IMR-90 (cell line): ENCODE data around the gene ARHGAP15. TPM values are rescaled to one million over a fixed set of nuclear protein-coding genes. Genes with fewer than 3 reads are reported as not detected.

Source experiments
- ATAC-seq: fragments of 200-7000 bp; cut with Tn5 transposase; 2 replicates; pipeline ENCODE4 v1.9.1; 2020; ENCODE audit warnings: low read depth, mild to moderate bottlenecking, moderate library complexity
- BruUV-seq: library from RNA; stranded (reverse); fragments of 400-500 nt; replicated peaks from 2 replicates; lab custom pipeline; 2021; lab: Mats Ljungman, UMichigan
- CTCF ChIA-PET: fragments of 300-600 bp; formaldehyde crosslinking; extraction: SDS; loops from one replicate; lab custom pipeline; 2021; ENCODE audit warnings: antibody characterized with exemption; lab: Yijun Ruan, JAX
- POLR2A ChIA-PET: fragments of 300-600 bp; sonication (Branson Sonifier 250); formaldehyde crosslinking; loops from one replicate; lab custom pipeline; 2022; ENCODE audit warnings: antibody characterized with exemption; ENCODE audit not compliant: unreplicated experiment; lab: Charles Lee
- DNase-seq: peaks from one replicate; pipeline ENCODE4 v3.0.0; 2013
- H2AFZ ChIP-seq: replicated peaks from 2 replicates; pipeline ENCODE3; 2013; ENCODE audit warnings: low read length, mild to moderate bottlenecking; ENCODE audit not compliant: poor library complexity
- H2AK5ac ChIP-seq: 2 replicates; pipeline ENCODE4 v1.6.1; 2013; ENCODE audit warnings: low read depth, low read length, inconsistent platforms
- H2AK9ac ChIP-seq: replicated peaks from 2 replicates; pipeline ENCODE3; 2013; ENCODE audit warnings: mild to moderate bottlenecking, low read depth, low read length, moderate library complexity; ENCODE audit not compliant: poor library complexity
- H2BK120ac ChIP-seq: 2 replicates; pipeline ENCODE4 v1.6.1; 2013; ENCODE audit warnings: low read depth, low read length, inconsistent platforms
- H2BK15ac ChIP-seq: 3 replicates; pipeline ENCODE4 v1.6.1; 2013; ENCODE audit warnings: low read depth, low read length, inconsistent platforms
- H2BK20ac ChIP-seq: 2 replicates; pipeline ENCODE4 v1.6.1; 2013; ENCODE audit warnings: low read depth, mild to moderate bottlenecking, inconsistent platforms, low read length, moderate library complexity
- H2BK5ac ChIP-seq: 2 replicates; pipeline ENCODE4 v1.6.1; 2013; ENCODE audit warnings: mild to moderate bottlenecking, low read depth, low read length, inconsistent platforms; ENCODE audit not compliant: poor library complexity, severe bottlenecking
- H3K14ac ChIP-seq: replicated peaks from 2 replicates; pipeline ENCODE4 v1.6.1; 2013; ENCODE audit warnings: low read depth, low read length, inconsistent platforms
- H3K18ac ChIP-seq: 2 replicates; pipeline ENCODE4 v1.6.1; 2013; ENCODE audit warnings: low read depth, low read length, control low read depth
- H3K23ac ChIP-seq: 2 replicates; pipeline ENCODE4 v1.6.1; 2013; ENCODE audit warnings: low read depth, low read length, inconsistent platforms
- H3K27ac ChIP-seq: 2 replicates; pipeline ENCODE4 v1.5.1; 2013; ENCODE audit warnings: mild to moderate bottlenecking, control low read depth, low read length; ENCODE audit not compliant: insufficient read depth
- H3K27me3 ChIP-seq: 2 replicates; pipeline ENCODE4 v1.6.1; 2013; ENCODE audit warnings: low read length; ENCODE audit not compliant: control insufficient read depth, insufficient read depth
- H3K36me3 ChIP-seq: 2 replicates; pipeline ENCODE4 v1.6.1; 2013; ENCODE audit warnings: low read length, mixed read lengths; ENCODE audit not compliant: control insufficient read depth, insufficient read depth
- H3K4ac ChIP-seq: 2 replicates; pipeline ENCODE4 v1.6.1; 2013; ENCODE audit warnings: low read depth, low read length, inconsistent platforms
- H3K4me1 ChIP-seq: 2 replicates; pipeline ENCODE4 v1.6.1; 2013; ENCODE audit warnings: low read length, mixed read lengths; ENCODE audit not compliant: control insufficient read depth, insufficient read depth
- H3K4me2 ChIP-seq: 2 replicates; pipeline ENCODE4 v1.6.1; 2013; ENCODE audit warnings: low read depth, mild to moderate bottlenecking, control low read depth, low read length, moderate library complexity
- H3K4me3 ChIP-seq: 2 replicates; pipeline ENCODE4 v1.5.1; 2013; ENCODE audit warnings: low read depth, mild to moderate bottlenecking, control low read depth, low read length, moderate library complexity; ENCODE audit not compliant: insufficient read depth
- H3K56ac ChIP-seq: 2 replicates; pipeline ENCODE4 v1.6.1; 2013; ENCODE audit warnings: low read length, inconsistent platforms; ENCODE audit not compliant: insufficient read depth; ENCODE audit errors: extremely low read depth
- H3K79me1 ChIP-seq, 2 experiments: 2 replicates each; pipeline ENCODE4 v1.6.1; 2013; ENCODE audit warnings: low read length in 2 of 2, inconsistent platforms in 1 of 2, low read depth in 1 of 2
- H3K9ac ChIP-seq: 2 replicates; pipeline ENCODE4 v1.6.1; 2013; ENCODE audit warnings: low read depth, low read length, control low read depth
- H3K9me1 ChIP-seq: 2 replicates; pipeline ENCODE4 v1.6.1; 2013; ENCODE audit warnings: low read length, inconsistent platforms; ENCODE audit not compliant: insufficient read depth
- H3K9me3 ChIP-seq: 2 replicates; pipeline ENCODE4 v1.6.1; 2013; ENCODE audit warnings: low read length; ENCODE audit not compliant: control insufficient read depth, insufficient read depth
- H4K20me1 ChIP-seq: 2 replicates; pipeline ENCODE4 v1.6.1; 2013; ENCODE audit warnings: low read length, inconsistent platforms; ENCODE audit not compliant: insufficient read depth
- H4K5ac ChIP-seq: 2 replicates; pipeline ENCODE4 v1.6.1; 2013; ENCODE audit warnings: mild to moderate bottlenecking, low read depth, low read length, control low read depth
- H4K8ac ChIP-seq, 2 experiments: 2 replicates each; pipeline ENCODE4 v1.6.1; 2013; ENCODE audit warnings: low read depth in 2 of 2, low read length in 2 of 2, control low read depth in 1 of 2, inconsistent platforms in 1 of 2
- H4K91ac ChIP-seq: 2 replicates; pipeline ENCODE4 v1.6.1; 2013; ENCODE audit warnings: low read depth, low read length, inconsistent platforms; ENCODE audit not compliant: insufficient read depth
- BHLHE40 ChIP-seq: fragments of 150-350 bp; IDR thresholded peaks from 2 replicates; pipeline ENCODE4 v1.6.1; 2016; ENCODE audit warnings: mild to moderate bottlenecking, low read depth, low read length
- CEBPB ChIP-seq: IDR thresholded peaks from 2 replicates; pipeline ENCODE4 v1.6.1; 2012; ENCODE audit warnings: low read depth, low read length, improper control_type of control experiment
- CHD1 ChIP-seq: IDR thresholded peaks from 2 replicates; pipeline ENCODE4 v1.6.1; 2012; ENCODE audit warnings: low read depth, low read length, improper control_type of control experiment
- FOS ChIP-seq: fragments of 150-350 bp; IDR thresholded peaks from 2 replicates; pipeline ENCODE4 v1.6.1; 2016; ENCODE audit warnings: low read depth, low read length
- MAFK ChIP-seq: IDR thresholded peaks from 2 replicates; pipeline ENCODE4 v1.6.1; 2012; ENCODE audit warnings: low read depth, low read length, improper control_type of control experiment
- MAZ ChIP-seq: IDR thresholded peaks from 2 replicates; pipeline ENCODE4 v1.6.1; 2012; ENCODE audit warnings: low read depth, mild to moderate bottlenecking, low read length, improper control_type of control experiment, moderate library complexity, borderline replicate concordance
- MXI1 ChIP-seq: IDR thresholded peaks from 2 replicates; pipeline ENCODE4 v1.6.1; 2012; ENCODE audit warnings: low read depth, mild to moderate bottlenecking, low read length, moderate library complexity, borderline replicate concordance
- NFE2L2 ChIP-seq: fragments of 150-350 bp; IDR thresholded peaks from 2 replicates; pipeline ENCODE4 v1.6.1; 2016; ENCODE audit warnings: low read depth, mild to moderate bottlenecking, low read length
- POLR2A ChIP-seq: IDR thresholded peaks from 2 replicates; pipeline ENCODE4 v1.6.1; 2012; ENCODE audit warnings: mild to moderate bottlenecking, low read depth, low read length
- RAD21 ChIP-seq: IDR thresholded peaks from 2 replicates; pipeline ENCODE4 v1.6.1; 2012; ENCODE audit warnings: low read length, improper control_type of control experiment
- RCOR1 ChIP-seq: IDR thresholded peaks from 2 replicates; pipeline ENCODE4 v1.6.1; 2012; ENCODE audit warnings: mild to moderate bottlenecking, low read length, improper control_type of control experiment; ENCODE audit not compliant: insufficient replicate concordance
- RFX5 ChIP-seq: IDR thresholded peaks from 2 replicates; pipeline ENCODE4 v1.8.0; 2012; ENCODE audit warnings: low read depth, mild to moderate bottlenecking, low read length, moderate library complexity
- WGBS, 2 experiments: methylation state at CpG; one replicate each; pipeline versions ENCODE4 v1.1.5 to v1.1.7; 2013; ENCODE audit warnings: missing lambda C conversion rate in 2 of 2; ENCODE audit not compliant: insufficient read length in 1 of 2; ENCODE audit errors: extremely low coverage in 2 of 2; 5-methylcytosine and 5-hydroxymethylcytosine counted together
- dilution Hi-C: fragments of 300-500 bp; cut with HindIII; formaldehyde crosslinking; loops from one replicate; pipeline ENCODE4 v1.14.3; 2018; ENCODE audit warnings: low sequenced_read_pairs; ENCODE audit not compliant: unreplicated experiment
- in situ Hi-C: fragments of 300-500 bp; cut with MboI; formaldehyde crosslinking; loops from 3 replicates; pipeline ENCODE4 v1.14.3; 2019; ENCODE audit warnings: low sequenced_read_pairs, inconsistent platforms, mixed read lengths
- intact Hi-C: fragments of 100-400 bp; cut with micrococcal nuclease; formaldehyde crosslinking; loops from 2 replicates; pipeline ENCODE4 v1.10.0; 2022
- polyA plus RNA-seq, 3 experiments: library from polyadenylated mRNA; depleted of rRNA; stranded (reverse); fragments of >200 nt; gene quantifications; 2 replicates each; pipeline ENCODE4 v1.2.3, GENCODE V29; 2012; ENCODE audit warnings: low replicate concordance in 1 of 3
- total RNA-seq: library from RNA; depleted of rRNA; stranded (reverse); fragments of >200 nt; gene quantifications from 2 replicates; pipeline ENCODE4 v1.2.3, GENCODE V29; 2012
- TF ChIP-seq, protein P1 (sequence below): conservative IDR thresholded peaks from 2 replicates; pipeline ENCODE4 v1.5.1; 2012; ENCODE audit warnings: mild to moderate bottlenecking, low read depth, low read length, improper control_type of control experiment
- TF ChIP-seq, protein P2 (sequence below): fragments of 150-350 bp; IDR thresholded peaks from 2 replicates; pipeline ENCODE4 v1.6.1; 2016; ENCODE audit warnings: low read depth, mild to moderate bottlenecking, low read length, moderate library complexity, borderline replicate concordance
- TF ChIP-seq, protein P3 (sequence below): fragments of 150-350 bp; IDR thresholded peaks from 2 replicates; pipeline ENCODE4 v1.6.1; 2017; ENCODE audit warnings: mild to moderate bottlenecking, antibody characterized with exemption, low read length, low read depth

The ARHGAP15 gene
- total and polyA plus RNA-seq, 2 of the 4 experiments (the other 2 are of a cell fraction): not detected

DNA sequence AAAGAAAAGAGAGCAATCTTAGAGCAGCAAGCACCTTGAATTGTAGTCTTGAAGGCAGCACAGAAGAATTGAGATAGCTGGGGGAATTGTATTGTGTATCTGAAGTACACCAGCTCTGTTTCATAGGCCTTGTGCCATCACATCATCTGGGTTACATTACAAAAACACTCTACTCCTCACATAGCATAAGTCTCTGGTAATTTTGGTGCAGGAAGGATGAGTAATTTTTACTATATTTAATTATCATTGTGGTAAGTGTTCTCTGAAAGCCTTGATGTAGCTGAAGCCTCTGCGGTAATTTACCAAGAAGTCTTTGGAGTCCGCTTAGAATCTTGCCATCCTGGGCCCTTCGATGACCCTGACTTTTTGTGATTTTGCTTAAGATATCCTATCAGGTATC, 291.1 kb downstream of the ARHGAP15 start:
- H2AK5ac ChIP-seq: no peak overlapping the region
- H3K27me3 ChIP-seq: no peaks in the 10 kb centered on the region; the same call in 1 of the 2 replicates
- DNase-seq (no peak), ATAC-seq (no peak)
- no peaks in the 10 kb centered on the region for H3K9me1 ChIP-seq
- no TSS peak for BruUV-seq
- TF ChIP-seq MXI1 (no peak), MAZ (no peak), RCOR1 (no peak), RAD21 (no peak), MAFK (no peak), POLR2A (no peak), FOS (no peak), CEBPB (no peak), RFX5 (no peak), BHLHE40 (no peak), CHD1 (no peak), NFE2L2 (no peak)
- TF ChIP-seq, protein P1, sequence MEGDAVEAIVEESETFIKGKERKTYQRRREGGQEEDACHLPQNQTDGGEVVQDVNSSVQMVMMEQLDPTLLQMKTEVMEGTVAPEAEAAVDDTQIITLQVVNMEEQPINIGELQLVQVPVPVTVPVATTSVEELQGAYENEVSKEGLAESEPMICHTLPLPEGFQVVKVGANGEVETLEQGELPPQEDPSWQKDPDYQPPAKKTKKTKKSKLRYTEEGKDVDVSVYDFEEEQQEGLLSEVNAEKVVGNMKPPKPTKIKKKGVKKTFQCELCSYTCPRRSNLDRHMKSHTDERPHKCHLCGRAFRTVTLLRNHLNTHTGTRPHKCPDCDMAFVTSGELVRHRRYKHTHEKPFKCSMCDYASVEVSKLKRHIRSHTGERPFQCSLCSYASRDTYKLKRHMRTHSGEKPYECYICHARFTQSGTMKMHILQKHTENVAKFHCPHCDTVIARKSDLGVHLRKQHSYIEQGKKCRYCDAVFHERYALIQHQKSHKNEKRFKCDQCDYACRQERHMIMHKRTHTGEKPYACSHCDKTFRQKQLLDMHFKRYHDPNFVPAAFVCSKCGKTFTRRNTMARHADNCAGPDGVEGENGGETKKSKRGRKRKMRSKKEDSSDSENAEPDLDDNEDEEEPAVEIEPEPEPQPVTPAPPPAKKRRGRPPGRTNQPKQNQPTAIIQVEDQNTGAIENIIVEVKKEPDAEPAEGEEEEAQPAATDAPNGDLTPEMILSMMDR: no peak
- TF ChIP-seq, protein P2, sequence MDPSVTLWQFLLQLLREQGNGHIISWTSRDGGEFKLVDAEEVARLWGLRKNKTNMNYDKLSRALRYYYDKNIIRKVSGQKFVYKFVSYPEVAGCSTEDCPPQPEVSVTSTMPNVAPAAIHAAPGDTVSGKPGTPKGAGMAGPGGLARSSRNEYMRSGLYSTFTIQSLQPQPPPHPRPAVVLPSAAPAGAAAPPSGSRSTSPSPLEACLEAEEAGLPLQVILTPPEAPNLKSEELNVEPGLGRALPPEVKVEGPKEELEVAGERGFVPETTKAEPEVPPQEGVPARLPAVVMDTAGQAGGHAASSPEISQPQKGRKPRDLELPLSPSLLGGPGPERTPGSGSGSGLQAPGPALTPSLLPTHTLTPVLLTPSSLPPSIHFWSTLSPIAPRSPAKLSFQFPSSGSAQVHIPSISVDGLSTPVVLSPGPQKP: no peak
- TF ChIP-seq, protein P3, sequence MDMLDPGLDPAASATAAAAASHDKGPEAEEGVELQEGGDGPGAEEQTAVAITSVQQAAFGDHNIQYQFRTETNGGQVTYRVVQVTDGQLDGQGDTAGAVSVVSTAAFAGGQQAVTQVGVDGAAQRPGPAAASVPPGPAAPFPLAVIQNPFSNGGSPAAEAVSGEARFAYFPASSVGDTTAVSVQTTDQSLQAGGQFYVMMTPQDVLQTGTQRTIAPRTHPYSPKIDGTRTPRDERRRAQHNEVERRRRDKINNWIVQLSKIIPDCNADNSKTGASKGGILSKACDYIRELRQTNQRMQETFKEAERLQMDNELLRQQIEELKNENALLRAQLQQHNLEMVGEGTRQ: no peak
- H2BK5ac ChIP-seq: no peak overlapping the region
- H3K4ac ChIP-seq: no peak overlapping the region
- intact Hi-C loops (no loop called here), in situ Hi-C loops (no loop called here), dilution Hi-C loops (no loop called here)
- H3K4me3 ChIP-seq: no peak overlapping the region
- no peak overlapping the region for H2BK15ac ChIP-seq
- H4K20me1 ChIP-seq: no peaks in the 10 kb centered on the region
- H3K27ac ChIP-seq: no peak overlapping the region
- H3K9ac ChIP-seq: no peak overlapping the region
- H3K79me1 ChIP-seq: no peaks in the 10 kb centered on the region
- H3K18ac ChIP-seq: no peak overlapping the region
- no CpG with 5 or more reads among the region's 3 CpGs for WGBS, 2 experiments
- H3K4me2 ChIP-seq: no peak overlapping the region
- ChIA-PET CTCF (no interaction called here), POLR2A (no interaction called here)
- no peak overlapping the region for H3K23ac ChIP-seq
- H3K56ac ChIP-seq: no peak overlapping the region
- no peak overlapping the region for H2BK120ac ChIP-seq
- H3K36me3 ChIP-seq: no peaks in the 10 kb centered on the region
- H2AK9ac ChIP-seq: no peak overlapping the region
- H3K14ac ChIP-seq: no peak overlapping the region
- no peaks in the 10 kb centered on the region for H3K9me3 ChIP-seq
- no peak overlapping the region for H2BK20ac ChIP-seq
- H3K4me1 ChIP-seq: no peaks in the 10 kb centered on the region
- H4K8ac ChIP-seq: no peak overlapping the region
- no peak overlapping the region for H2AFZ ChIP-seq
- H4K5ac ChIP-seq: no peak overlapping the region
- no peak overlapping the region for H4K91ac ChIP-seq
